ENCODE data around the gene HPS4. TPM values are rescaled to one million over a fixed set of nuclear protein-coding genes. Genes with fewer than 3 reads are reported as not detected.

Gene HPS4
- total RNA-seq, 1 experiment from 2014 or later = 48.1 TPM

- TF ChIP-seq MAX (CRISPR knock-in tag; IDR thresholded peaks at IDR 0.05) (no peak), ESRRA (CRISPR knock-in tag; IDR thresholded peaks at IDR 0.05; ENCODE audit: borderline replicate concordance) (no peak), HMGXB4 (CRISPR knock-in tag; IDR thresholded peaks at IDR 0.05) (no peak), TEAD4 (CRISPR knock-in tag; IDR thresholded peaks at IDR 0.05) (no peak), MLX (CRISPR knock-in tag; IDR thresholded peaks at IDR 0.05) (no peak)
These were observed 46.6 kb downstream of the HPS4 start (continued) for GRCh38 chr22:26436903-26437515.

- CTCF ChIA-PET = interaction anchor here (0.7 to 1.3 kb wide), 2 partner anchors 26 to 105 kb away, joined by 3 read pairs; no protein-coding TSS in a partner anchor
- TF ChIP-seq RELA (CRISPR knock-in tag; IDR thresholded peaks at IDR 0.05; ENCODE audit: borderline replicate concordance) (no peak), NR3C1 (CRISPR knock-in tag; conservative IDR thresholded peaks at IDR 0.05; ENCODE audit: low read depth) (no peak), ZNF121 (CRISPR knock-in tag; IDR thresholded peaks at IDR 0.05) (no peak), TCF7 (CRISPR knock-in tag; IDR thresholded peaks at IDR 0.05; ENCODE audit: low read depth) (no peak), AR (CRISPR knock-in tag; IDR thresholded peaks at IDR 0.05) (no peak), ZNF281 (CRISPR knock-in tag; IDR thresholded peaks at IDR 0.05) (no peak), FOXJ3 (CRISPR knock-in tag; IDR thresholded peaks at IDR 0.05; ENCODE audit: borderline replicate concordance) (no peak), NR2C2 (CRISPR knock-in tag; IDR thresholded peaks at IDR 0.05) (no peak), ZNF232 (CRISPR knock-in tag; IDR thresholded peaks at IDR 0.05) (no peak), TEAD4 (CRISPR knock-in tag; IDR thresholded peaks at IDR 0.05) (no peak), ZNF138 (CRISPR knock-in tag; conservative IDR thresholded peaks at IDR 0.05) (no peak), ERG (CRISPR knock-in tag; IDR thresholded peaks at IDR 0.05) (no peak), USF2 (CRISPR knock-in tag; IDR thresholded peaks at IDR 0.05) (no peak), EMX1 (CRISPR knock-in tag; IDR thresholded peaks at IDR 0.05) (no peak), ZMAT4 (CRISPR knock-in tag; IDR thresholded peaks at IDR 0.05) (no peak), MAX (CRISPR knock-in tag; IDR thresholded peaks at IDR 0.05) (no peak), USF1 (CRISPR knock-in tag; IDR thresholded peaks at IDR 0.05) (no peak)
These were observed 48.1 kb downstream of the HPS4 start for GRCh38 chr22:26435327-26436093.

More at GRCh38 chr22:26435327-26436093, 48.1 kb downstream of the HPS4 start:
- peaks cover 5% of the 10 kb centered on the region; the same call in 1 of the 2 replicates for H3K4me1 Mint-ChIP-seq
- no peak overlapping the region for H3K4me3 Mint-ChIP-seq
- H3K9me3 Mint-ChIP-seq = no peaks in the 10 kb centered on the region
- ATAC-seq (no peak), DNase-seq (ENCODE audit: low spot score) (no peak)
- POLR2A ChIA-PET = no interaction called here
- no peak overlapping the region for H3K27ac Mint-ChIP-seq
- H3K27me3 Mint-ChIP-seq (ENCODE audit: low read depth) = peaks cover 6% of the 10 kb centered on the region
- peaks cover 6% of the 10 kb centered on the region; the same call in 1 of the 2 replicates for H3K36me3 Mint-ChIP-seq

All from WTC11 (cell line).